GM21576 (cell line): Measurements from ENCODE around the gene ADAM29.
A peak's percentile ranks its signal among the peaks of the same experiment; 100 is the strongest.
"Not testable (repeated sequence)": the region's sequence is repeated elsewhere in the genome, so short reads cannot be mapped to it uniquely, and the experiment has no call there.

ENCODE experiments used
- ATAC-seq: cut with Tn5 transposase; IDR thresholded peaks from one replicate; pipeline ENCODE4 v1.9.1; 2021; ENCODE audit warnings: mild to moderate bottlenecking, moderate library complexity; ENCODE audit not compliant: unreplicated experiment

The ADAM29 gene

GRCh38 chr4:174918058-174918457 lies at the start of gene ADAM29:
ADAM29 (plus strand) TSS chr4:174918358; CDS start chr4:174975526, 57,168 bp downstream.
- ATAC-seq: no peak

GRCh38 chr4:174869339-174869738 lies 48.8 kb upstream of the ADAM29 start:
- no peak for ATAC-seq

GRCh38 chr4:174870311-174870710 lies 47.8 kb upstream of the ADAM29 start:
- ATAC-seq: no peak

- no peak for ATAC-seq
Measured at GRCh38 chr4:174871407-174871806, 46.8 kb upstream of the ADAM29 start.

- not testable (repeated sequence) for ATAC-seq
Measured at GRCh38 chr4:174873146-174873545, 45.0 kb upstream of the ADAM29 start.

- ATAC-seq: no peak
Measured at GRCh38 chr4:174873931-174874330, 44.2 kb upstream of the ADAM29 start.

- ATAC-seq: no peak
Measured at GRCh38 chr4:174874898-174875297, 43.3 kb upstream of the ADAM29 start.

- ATAC-seq: no peak
Measured at GRCh38 chr4:174880001-174880400, 38.2 kb upstream of the ADAM29 start.

- no peak for ATAC-seq
Measured at GRCh38 chr4:174882317-174882992, 35.7 kb upstream of the ADAM29 start.

- ATAC-seq: no peak
Measured at GRCh38 chr4:174907508-174907907, 10.7 kb upstream of the ADAM29 start.

- ATAC-seq: no peak
Measured at GRCh38 chr4:174910271-174910670, 7.9 kb upstream of the ADAM29 start.

GRCh38 chr4:174912919-174913543 lies 5.1 kb upstream of the ADAM29 start:
- ATAC-seq: no peak

- no peak for ATAC-seq
Measured at GRCh38 chr4:174919886-174920423, 1.8 kb downstream of the ADAM29 start.

- ATAC-seq: no peak
Measured at GRCh38 chr4:174926958-174927357, 8.8 kb downstream of the ADAM29 start.

GRCh38 chr4:174928174-174928573 lies 10.0 kb downstream of the ADAM29 start:
- peak; percentile 53 for ATAC-seq

GRCh38 chr4:174928575-174929253 lies 10.6 kb downstream of the ADAM29 start:
- no peak for ATAC-seq

- ATAC-seq: no peak
Measured at GRCh38 chr4:174929346-174929745, 11.2 kb downstream of the ADAM29 start.

GRCh38 chr4:174930895-174931294 lies 12.7 kb downstream of the ADAM29 start:
- no peak for ATAC-seq

- no peak for ATAC-seq
Measured at GRCh38 chr4:174933083-174933482, 14.9 kb downstream of the ADAM29 start.

GRCh38 chr4:174934360-174934759 lies 16.2 kb downstream of the ADAM29 start:
- ATAC-seq: no peak

GRCh38 chr4:174935607-174936006 lies 17.4 kb downstream of the ADAM29 start:
- no peak for ATAC-seq

- ATAC-seq: no peak
Measured at GRCh38 chr4:174940002-174940401, 21.8 kb downstream of the ADAM29 start.
